ENCODE results near the gene DYNLRB1. TPM values are rescaled to one million over a fixed set of nuclear protein-coding genes. Genes with fewer than 3 reads are reported as not detected.
A peak's percentile ranks its signal among the peaks of the same experiment; 100 is the strongest.

DYNLRB1 gene
- total and polyA plus RNA-seq, 2 experiments from 2014 or later, result 103 to 224 TPM

DNA sequence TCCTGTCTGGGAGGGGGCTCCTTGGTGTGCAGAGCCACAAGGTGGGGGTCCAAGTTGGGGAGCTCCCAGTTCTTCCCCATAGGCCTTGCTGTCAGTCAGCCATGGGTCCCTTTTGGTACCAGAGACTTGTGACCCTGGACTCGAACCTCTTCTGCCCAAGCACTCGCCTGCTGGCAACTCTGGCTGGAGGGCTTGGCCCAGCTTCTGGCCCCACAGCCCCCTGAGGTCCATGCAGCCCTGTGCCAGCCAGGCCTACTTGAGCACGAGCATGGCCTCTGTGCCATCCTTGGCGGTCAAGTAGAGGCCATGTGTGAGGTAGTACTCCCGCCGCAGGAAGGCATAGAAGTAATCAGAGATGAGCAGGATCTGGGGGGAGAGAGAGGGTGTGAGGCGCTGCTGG is 44.4 kb downstream of the DYNLRB1 start:
- H3K4me1 ChIP-seq (ENCODE audit: insufficient read depth), result peaks cover 6% of the 10 kb centered on the region
- no peak overlapping the region for H3K27ac ChIP-seq
- DNase-seq (ENCODE audit: low spot score), result no peak
- H3K9me2 ChIP-seq (replicated peaks; ENCODE audit: insufficient read depth), result no peaks in the 10 kb centered on the region
- no peak overlapping the region for H3K4me2 ChIP-seq
- H2AFZ ChIP-seq, result no peak overlapping the region
- no peaks in the 10 kb centered on the region for H4K20me1 ChIP-seq (ENCODE audit: insufficient read depth, poor library complexity, severe bottlenecking)
- H3K36me3 ChIP-seq (replicated peaks; ENCODE audit: insufficient read depth, low read depth), result no peaks in the 10 kb centered on the region
- no peaks in the 10 kb centered on the region for H3K79me2 ChIP-seq
- no peaks in the 10 kb centered on the region for H3K9me3 ChIP-seq (ENCODE audit: low read depth)
- no peak overlapping the region for H3K4me3 ChIP-seq
- WGBS (ENCODE audit: low lambda C conversion rate, missing lambda C conversion rate), result 94% methylated on average over 7 of the region's 7 CpGs
- TF ChIP-seq EZH2 (IDR thresholded peaks at IDR 0.05; ENCODE audit: borderline replicate concordance) (no peak), EZH2phosphoT487 (IDR thresholded peaks at IDR 0.05; ENCODE audit: low read depth, severe bottlenecking, unreplicated experiment) (no peak)
- TF ChIP-seq, protein P1, sequence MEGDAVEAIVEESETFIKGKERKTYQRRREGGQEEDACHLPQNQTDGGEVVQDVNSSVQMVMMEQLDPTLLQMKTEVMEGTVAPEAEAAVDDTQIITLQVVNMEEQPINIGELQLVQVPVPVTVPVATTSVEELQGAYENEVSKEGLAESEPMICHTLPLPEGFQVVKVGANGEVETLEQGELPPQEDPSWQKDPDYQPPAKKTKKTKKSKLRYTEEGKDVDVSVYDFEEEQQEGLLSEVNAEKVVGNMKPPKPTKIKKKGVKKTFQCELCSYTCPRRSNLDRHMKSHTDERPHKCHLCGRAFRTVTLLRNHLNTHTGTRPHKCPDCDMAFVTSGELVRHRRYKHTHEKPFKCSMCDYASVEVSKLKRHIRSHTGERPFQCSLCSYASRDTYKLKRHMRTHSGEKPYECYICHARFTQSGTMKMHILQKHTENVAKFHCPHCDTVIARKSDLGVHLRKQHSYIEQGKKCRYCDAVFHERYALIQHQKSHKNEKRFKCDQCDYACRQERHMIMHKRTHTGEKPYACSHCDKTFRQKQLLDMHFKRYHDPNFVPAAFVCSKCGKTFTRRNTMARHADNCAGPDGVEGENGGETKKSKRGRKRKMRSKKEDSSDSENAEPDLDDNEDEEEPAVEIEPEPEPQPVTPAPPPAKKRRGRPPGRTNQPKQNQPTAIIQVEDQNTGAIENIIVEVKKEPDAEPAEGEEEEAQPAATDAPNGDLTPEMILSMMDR (IDR thresholded peaks at IDR 0.05; ENCODE audit: poor library complexity), result no peak
- no peaks in the 10 kb centered on the region for H3K27me3 ChIP-seq

DNA sequence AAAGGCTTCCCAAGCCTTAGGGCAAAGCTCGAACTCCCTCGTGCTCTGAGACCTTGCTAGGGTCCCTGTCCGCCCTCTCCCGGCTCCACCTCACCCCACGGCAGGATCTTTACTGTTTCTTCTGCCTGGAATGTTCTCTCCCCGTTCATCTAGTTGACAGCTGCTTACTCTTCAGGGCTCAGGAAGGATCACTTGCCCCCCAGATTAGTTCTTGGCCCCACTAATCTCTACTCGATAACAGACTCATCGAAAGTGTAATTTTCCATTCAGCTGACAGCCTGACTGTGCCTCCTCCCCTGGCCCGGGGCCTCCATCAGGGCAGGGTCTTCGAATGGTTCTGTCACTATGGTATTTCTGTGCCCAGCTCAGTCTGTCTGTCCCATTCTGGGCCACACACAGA is 45.4 kb downstream of the DYNLRB1 start:
- Histone ChIP-seq H3K4me2 (no peak overlapping the region), H3K27ac (no peak overlapping the region), H3K4me1 (ENCODE audit: insufficient read depth) (peaks cover 6% of the 10 kb centered on the region), H3K4me3 (no peak overlapping the region), H3K79me2 (no peaks in the 10 kb centered on the region), H4K20me1 (ENCODE audit: insufficient read depth, poor library complexity, severe bottlenecking) (no peaks in the 10 kb centered on the region), H3K27me3 (no peaks in the 10 kb centered on the region), H3K36me3 (replicated peaks; ENCODE audit: insufficient read depth, low read depth) (no peaks in the 10 kb centered on the region), H3K9me2 (replicated peaks; ENCODE audit: insufficient read depth) (no peaks in the 10 kb centered on the region), H3K9me3 (ENCODE audit: low read depth) (no peaks in the 10 kb centered on the region), H2AFZ (no peak overlapping the region)
- WGBS (ENCODE audit: low lambda C conversion rate, missing lambda C conversion rate), result 85% methylated on average over 10 of the region's 10 CpGs
- no peak for TF ChIP-seq EZH2 (IDR thresholded peaks at IDR 0.05; ENCODE audit: borderline replicate concordance)
- TF ChIP-seq, protein P1 (IDR thresholded peaks at IDR 0.05; ENCODE audit: poor library complexity), result no peak
- TF ChIP-seq EZH2phosphoT487 (IDR thresholded peaks at IDR 0.05; ENCODE audit: low read depth, severe bottlenecking, unreplicated experiment), result no peak
- no peak for DNase-seq (ENCODE audit: low spot score)

DNA sequence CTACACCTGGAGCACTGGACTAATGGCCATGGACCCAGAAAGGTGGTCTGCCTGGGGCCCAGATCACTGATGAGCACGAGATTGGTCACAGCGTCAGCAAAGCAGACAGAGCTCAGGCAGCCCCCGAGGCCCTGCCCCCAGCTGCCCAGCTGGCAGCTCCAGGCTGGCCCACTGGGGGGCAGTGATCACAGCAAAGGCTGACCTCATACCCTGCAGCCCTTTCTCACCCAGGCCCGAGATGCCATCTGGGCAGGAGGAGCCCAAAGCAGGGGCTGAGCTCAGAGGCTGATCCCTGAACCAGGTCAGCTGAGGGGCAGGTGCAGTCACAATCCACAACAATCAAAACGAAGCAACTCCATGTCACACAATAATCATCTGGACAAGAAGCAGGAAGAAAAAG is 46.4 kb downstream of the DYNLRB1 start:
- TF ChIP-seq, protein P1 (IDR thresholded peaks at IDR 0.05; ENCODE audit: poor library complexity), result peak; percentile 27
- no peak for TF ChIP-seq EZH2phosphoT487 (IDR thresholded peaks at IDR 0.05; ENCODE audit: low read depth, severe bottlenecking, unreplicated experiment)
- TF ChIP-seq EZH2 (IDR thresholded peaks at IDR 0.05; ENCODE audit: borderline replicate concordance), result no peak
- Histone ChIP-seq H3K27ac (no peak overlapping the region), H3K36me3 (replicated peaks; ENCODE audit: insufficient read depth, low read depth) (no peaks in the 10 kb centered on the region), H3K4me2 (no peak overlapping the region), H3K9me3 (ENCODE audit: low read depth) (no peaks in the 10 kb centered on the region), H2AFZ (no peak overlapping the region), H4K20me1 (ENCODE audit: insufficient read depth, poor library complexity, severe bottlenecking) (no peaks in the 10 kb centered on the region), H3K9me2 (replicated peaks; ENCODE audit: insufficient read depth) (no peaks in the 10 kb centered on the region), H3K4me3 (no peak overlapping the region), H3K79me2 (no peaks in the 10 kb centered on the region), H3K27me3 (no peaks in the 10 kb centered on the region), H3K4me1 (ENCODE audit: insufficient read depth) (peaks cover 5% of the 10 kb centered on the region)
- 68% methylated on average over 5 of the region's 5 CpGs for WGBS (ENCODE audit: low lambda C conversion rate, missing lambda C conversion rate)
- no peak for DNase-seq (ENCODE audit: low spot score)

DNA sequence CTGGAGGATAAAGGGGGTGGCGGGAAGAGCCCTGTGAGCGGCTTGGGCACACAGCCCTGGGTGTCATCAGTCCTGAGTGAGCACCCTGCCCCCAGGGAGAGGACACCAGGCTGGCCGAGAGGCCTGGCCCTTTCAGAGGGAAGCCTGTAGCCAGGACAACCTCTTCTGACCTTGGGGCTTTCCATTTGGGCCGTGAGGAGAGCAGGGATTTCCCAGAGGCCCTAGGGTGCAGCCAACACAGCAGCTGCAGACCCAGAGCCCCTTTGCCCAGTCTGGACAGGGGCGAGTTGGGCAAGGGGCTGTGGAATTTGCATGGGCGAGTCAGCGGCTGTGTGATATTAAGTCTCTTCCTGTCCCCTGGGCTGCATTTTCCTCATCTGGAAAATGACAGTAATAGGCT is 48.6 kb downstream of the DYNLRB1 start:
- H4K20me1 ChIP-seq (ENCODE audit: insufficient read depth, poor library complexity, severe bottlenecking), result no peaks in the 10 kb centered on the region
- TF ChIP-seq EZH2phosphoT487 (IDR thresholded peaks at IDR 0.05; ENCODE audit: low read depth, severe bottlenecking, unreplicated experiment) (no peak), EZH2 (IDR thresholded peaks at IDR 0.05; ENCODE audit: borderline replicate concordance) (no peak)
- TF ChIP-seq, protein P1 (IDR thresholded peaks at IDR 0.05; ENCODE audit: poor library complexity), result no peak
- no peak overlapping the region for H2AFZ ChIP-seq
- no peaks in the 10 kb centered on the region for H3K27me3 ChIP-seq
- H3K9me3 ChIP-seq (ENCODE audit: low read depth), result no peaks in the 10 kb centered on the region
- no peak overlapping the region for H3K4me2 ChIP-seq
- no peaks in the 10 kb centered on the region for H3K4me1 ChIP-seq (ENCODE audit: insufficient read depth)
- H3K27ac ChIP-seq, result no peak overlapping the region
- 90% methylated on average over 7 of the region's 7 CpGs for WGBS (ENCODE audit: low lambda C conversion rate, missing lambda C conversion rate)
- H3K79me2 ChIP-seq, result no peaks in the 10 kb centered on the region
- H3K36me3 ChIP-seq (replicated peaks; ENCODE audit: insufficient read depth, low read depth), result no peaks in the 10 kb centered on the region
- DNase-seq (ENCODE audit: low spot score), result no peak
- no peak overlapping the region for H3K4me3 ChIP-seq
- H3K9me2 ChIP-seq (replicated peaks; ENCODE audit: insufficient read depth), result no peaks in the 10 kb centered on the region

All from hepatocyte (in vitro differentiated cells).